ENCODE measurements around the gene AMPD3.

DNA sequence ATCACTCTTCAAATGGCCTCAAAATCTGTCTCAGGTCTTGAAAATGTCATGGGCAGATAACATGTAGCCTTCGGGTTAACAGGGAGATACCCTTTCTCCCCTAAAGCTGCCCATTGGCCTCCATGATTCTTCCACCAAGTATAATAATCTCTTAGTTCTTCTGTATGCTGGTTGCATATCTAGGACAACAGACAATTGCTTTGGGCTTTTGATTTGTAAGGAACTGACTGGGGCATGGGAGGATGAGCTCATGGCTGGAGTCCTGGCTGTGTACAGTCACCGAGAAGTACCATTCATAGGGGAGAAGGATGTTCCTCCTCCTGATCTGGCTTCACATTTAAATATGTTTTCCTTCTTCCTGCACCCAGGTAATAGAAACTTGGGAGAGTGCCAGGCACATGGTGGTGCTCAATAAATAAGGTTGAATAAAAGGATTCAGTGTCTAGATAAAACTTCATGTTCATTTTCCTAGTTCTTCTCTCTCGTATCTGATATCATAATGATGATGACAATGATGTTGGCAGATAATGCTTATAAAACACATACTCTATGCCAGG, 2.8 kb upstream of the AMPD3 start:
- TF ChIP-seq, protein P1, sequence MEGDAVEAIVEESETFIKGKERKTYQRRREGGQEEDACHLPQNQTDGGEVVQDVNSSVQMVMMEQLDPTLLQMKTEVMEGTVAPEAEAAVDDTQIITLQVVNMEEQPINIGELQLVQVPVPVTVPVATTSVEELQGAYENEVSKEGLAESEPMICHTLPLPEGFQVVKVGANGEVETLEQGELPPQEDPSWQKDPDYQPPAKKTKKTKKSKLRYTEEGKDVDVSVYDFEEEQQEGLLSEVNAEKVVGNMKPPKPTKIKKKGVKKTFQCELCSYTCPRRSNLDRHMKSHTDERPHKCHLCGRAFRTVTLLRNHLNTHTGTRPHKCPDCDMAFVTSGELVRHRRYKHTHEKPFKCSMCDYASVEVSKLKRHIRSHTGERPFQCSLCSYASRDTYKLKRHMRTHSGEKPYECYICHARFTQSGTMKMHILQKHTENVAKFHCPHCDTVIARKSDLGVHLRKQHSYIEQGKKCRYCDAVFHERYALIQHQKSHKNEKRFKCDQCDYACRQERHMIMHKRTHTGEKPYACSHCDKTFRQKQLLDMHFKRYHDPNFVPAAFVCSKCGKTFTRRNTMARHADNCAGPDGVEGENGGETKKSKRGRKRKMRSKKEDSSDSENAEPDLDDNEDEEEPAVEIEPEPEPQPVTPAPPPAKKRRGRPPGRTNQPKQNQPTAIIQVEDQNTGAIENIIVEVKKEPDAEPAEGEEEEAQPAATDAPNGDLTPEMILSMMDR (IDR thresholded peaks at IDR 0.05), result no peak
- TF ChIP-seq SIN3A (IDR thresholded peaks at IDR 0.05; ENCODE audit: borderline replicate concordance, insufficient read depth, low read depth, low read length) (no peak), POLR2AphosphoS5 (IDR thresholded peaks at IDR 0.05; ENCODE audit: low read depth, low read length) (no peak)
- TF ChIP-seq, protein P2, sequence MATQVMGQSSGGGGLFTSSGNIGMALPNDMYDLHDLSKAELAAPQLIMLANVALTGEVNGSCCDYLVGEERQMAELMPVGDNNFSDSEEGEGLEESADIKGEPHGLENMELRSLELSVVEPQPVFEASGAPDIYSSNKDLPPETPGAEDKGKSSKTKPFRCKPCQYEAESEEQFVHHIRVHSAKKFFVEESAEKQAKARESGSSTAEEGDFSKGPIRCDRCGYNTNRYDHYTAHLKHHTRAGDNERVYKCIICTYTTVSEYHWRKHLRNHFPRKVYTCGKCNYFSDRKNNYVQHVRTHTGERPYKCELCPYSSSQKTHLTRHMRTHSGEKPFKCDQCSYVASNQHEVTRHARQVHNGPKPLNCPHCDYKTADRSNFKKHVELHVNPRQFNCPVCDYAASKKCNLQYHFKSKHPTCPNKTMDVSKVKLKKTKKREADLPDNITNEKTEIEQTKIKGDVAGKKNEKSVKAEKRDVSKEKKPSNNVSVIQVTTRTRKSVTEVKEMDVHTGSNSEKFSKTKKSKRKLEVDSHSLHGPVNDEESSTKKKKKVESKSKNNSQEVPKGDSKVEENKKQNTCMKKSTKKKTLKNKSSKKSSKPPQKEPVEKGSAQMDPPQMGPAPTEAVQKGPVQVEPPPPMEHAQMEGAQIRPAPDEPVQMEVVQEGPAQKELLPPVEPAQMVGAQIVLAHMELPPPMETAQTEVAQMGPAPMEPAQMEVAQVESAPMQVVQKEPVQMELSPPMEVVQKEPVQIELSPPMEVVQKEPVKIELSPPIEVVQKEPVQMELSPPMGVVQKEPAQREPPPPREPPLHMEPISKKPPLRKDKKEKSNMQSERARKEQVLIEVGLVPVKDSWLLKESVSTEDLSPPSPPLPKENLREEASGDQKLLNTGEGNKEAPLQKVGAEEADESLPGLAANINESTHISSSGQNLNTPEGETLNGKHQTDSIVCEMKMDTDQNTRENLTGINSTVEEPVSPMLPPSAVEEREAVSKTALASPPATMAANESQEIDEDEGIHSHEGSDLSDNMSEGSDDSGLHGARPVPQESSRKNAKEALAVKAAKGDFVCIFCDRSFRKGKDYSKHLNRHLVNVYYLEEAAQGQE (IDR thresholded peaks at IDR 0.05; ENCODE audit: insufficient read depth in 1 of 2, low read depth in 2 of 2, low read length in 1 of 2), result no peak

All from Panc1 (cell line).